ENCODE results near the gene SH3YL1.

The SH3YL1 gene, protein sequence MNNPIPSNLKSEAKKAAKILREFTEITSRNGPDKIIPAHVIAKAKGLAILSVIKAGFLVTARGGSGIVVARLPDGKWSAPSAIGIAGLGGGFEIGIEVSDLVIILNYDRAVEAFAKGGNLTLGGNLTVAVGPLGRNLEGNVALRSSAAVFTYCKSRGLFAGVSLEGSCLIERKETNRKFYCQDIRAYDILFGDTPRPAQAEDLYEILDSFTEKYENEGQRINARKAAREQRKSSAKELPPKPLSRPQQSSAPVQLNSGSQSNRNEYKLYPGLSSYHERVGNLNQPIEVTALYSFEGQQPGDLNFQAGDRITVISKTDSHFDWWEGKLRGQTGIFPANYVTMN

DNA sequence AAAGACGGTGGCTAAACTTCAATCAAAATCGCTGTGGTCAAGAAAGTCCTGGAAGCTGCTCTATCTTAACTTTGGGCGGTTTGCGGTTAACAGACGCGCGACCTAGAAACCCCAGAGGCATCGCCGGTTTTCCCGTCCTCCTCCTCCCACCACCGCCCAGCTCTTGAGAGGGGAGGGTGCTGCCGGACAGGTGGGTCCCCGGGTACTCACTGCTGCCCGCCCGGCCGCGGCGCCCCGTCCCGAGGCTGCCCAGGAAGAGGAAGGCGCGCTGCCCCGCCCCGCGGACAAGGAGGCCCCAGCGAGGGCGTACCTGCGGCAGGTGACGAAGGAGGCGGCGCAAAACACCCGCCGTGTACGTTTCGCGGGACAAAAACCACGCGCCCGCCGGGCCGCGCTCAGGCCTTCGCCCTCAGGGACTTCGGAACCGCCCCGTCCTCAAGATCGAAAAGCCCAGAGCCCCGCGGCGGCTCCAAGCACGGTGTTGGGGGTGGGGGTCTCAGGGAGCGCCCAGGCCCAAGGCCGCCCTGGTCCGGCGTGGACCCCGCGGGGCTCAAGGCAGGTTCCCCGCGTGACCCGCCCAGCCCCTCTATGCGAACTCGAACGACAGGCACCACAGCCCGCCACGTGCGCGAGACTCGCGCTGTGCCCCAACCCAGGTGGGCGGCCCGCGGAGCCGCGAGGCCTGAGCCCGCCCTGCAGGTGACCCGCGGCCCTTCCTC is at the start of gene SH3YL1:
Gene SH3YL1, minus strand, starts transcription at position 259 of the 719 bp plus-strand sequence. Its CDS starts 48 bp downstream, at position 211.
- Mint-ChIP-seq H3K4me3 (peak within 1 kb of the TSS; percentile 90), H3K9me3 (peaks cover 2% of the 10 kb centered on the region), H3K36me3 (ENCODE audit: low read depth) (peaks cover 2% of the 10 kb centered on the region), H3K27ac (peak within 1 kb of the TSS; percentile 93), H3K27me3 (ENCODE audit: low read depth) (no peaks in the 10 kb centered on the region), H3K4me1 (ENCODE audit: low read depth) (peaks cover 24% of the 10 kb centered on the region)

DNA sequence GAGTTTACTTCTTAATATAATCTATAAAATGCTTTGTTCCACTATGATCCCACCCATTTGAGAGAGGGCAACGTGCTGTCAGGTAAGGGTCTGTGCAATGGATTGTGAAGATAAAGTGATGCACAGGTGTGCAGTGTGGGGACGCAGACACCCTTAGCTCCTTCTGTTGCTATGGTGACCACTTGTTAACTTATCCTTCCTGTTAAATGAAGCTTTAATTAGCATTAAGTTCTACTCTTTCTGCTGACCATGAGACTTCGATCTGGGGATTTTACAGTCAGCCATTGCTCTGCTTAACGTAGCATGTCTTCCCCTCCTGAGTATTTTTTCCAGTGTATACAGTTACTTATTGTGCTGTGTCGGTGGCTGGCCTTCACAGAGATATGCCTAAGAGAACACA is 47.2 kb upstream of the SH3YL1 start:
- Mint-ChIP-seq H3K27ac (no peak overlapping the region), H3K9me3 (no peaks in the 10 kb centered on the region), H3K36me3 (ENCODE audit: low read depth) (no peaks in the 10 kb centered on the region), H3K4me3 (no peak overlapping the region), H3K27me3 (ENCODE audit: low read depth) (peaks cover 2% of the 10 kb centered on the region), H3K4me1 (ENCODE audit: low read depth) (no peaks in the 10 kb centered on the region)

DNA sequence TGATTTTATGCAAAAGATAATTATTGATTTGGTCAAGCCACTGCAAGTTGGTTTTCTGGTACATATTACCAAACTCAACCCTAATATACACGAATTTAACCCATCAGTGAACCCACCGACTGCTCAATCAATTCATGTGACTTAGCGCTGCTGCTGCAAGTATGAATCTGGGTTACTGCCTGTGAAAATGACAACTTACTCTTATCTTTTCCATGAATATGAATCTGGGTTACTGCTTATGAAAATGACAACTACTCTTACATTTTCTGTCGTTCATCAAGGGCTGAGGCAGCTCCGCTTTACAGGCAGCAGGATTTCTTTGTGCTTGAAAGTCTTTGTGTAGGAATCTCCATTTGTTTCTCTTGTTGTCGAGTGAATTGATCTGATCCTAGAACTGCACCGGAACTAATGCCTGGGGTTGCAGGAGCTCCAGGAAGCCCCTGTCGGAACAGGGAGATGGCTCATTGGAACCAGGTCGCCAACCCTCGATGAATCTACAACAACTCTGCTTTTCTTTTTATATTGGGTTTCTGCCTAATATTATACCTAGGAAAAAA is 46.2 kb upstream of the SH3YL1 start:
- H3K36me3 Mint-ChIP-seq (ENCODE audit: low read depth) = no peaks in the 10 kb centered on the region
- H3K4me3 Mint-ChIP-seq = no peak overlapping the region
- no peaks in the 10 kb centered on the region for H3K4me1 Mint-ChIP-seq (ENCODE audit: low read depth)
- H3K9me3 Mint-ChIP-seq = no peaks in the 10 kb centered on the region
- H3K27ac Mint-ChIP-seq = no peak overlapping the region
- no peaks in the 10 kb centered on the region for H3K27me3 Mint-ChIP-seq (ENCODE audit: low read depth)

GRCh38 chr2:309148-309953 is 45.5 kb upstream of the SH3YL1 start:
- H3K27ac Mint-ChIP-seq = no peak overlapping the region
- H3K9me3 Mint-ChIP-seq = no peaks in the 10 kb centered on the region
- no peaks in the 10 kb centered on the region for H3K36me3 Mint-ChIP-seq (ENCODE audit: low read depth)
- H3K4me3 Mint-ChIP-seq = no peak overlapping the region
- H3K4me1 Mint-ChIP-seq (ENCODE audit: low read depth) = no peaks in the 10 kb centered on the region
- no peaks in the 10 kb centered on the region for H3K27me3 Mint-ChIP-seq (ENCODE audit: low read depth)

GRCh38 chr2:305366-305765 is 41.5 kb upstream of the SH3YL1 start:
- H3K27ac Mint-ChIP-seq = no peak overlapping the region

GRCh38 chr2:296354-296753 is 32.5 kb upstream of the SH3YL1 start:
- no peak overlapping the region for H3K4me3 Mint-ChIP-seq
- no peaks in the 10 kb centered on the region for H3K4me1 Mint-ChIP-seq (ENCODE audit: low read depth)
- no peak overlapping the region for H3K27ac Mint-ChIP-seq
- no peaks in the 10 kb centered on the region for H3K36me3 Mint-ChIP-seq (ENCODE audit: low read depth)
- peaks cover 8% of the 10 kb centered on the region for H3K9me3 Mint-ChIP-seq
- peaks cover 34% of the 10 kb centered on the region for H3K27me3 Mint-ChIP-seq (ENCODE audit: low read depth)

More at GRCh38 chr2:305366-305765, 41.5 kb upstream of the SH3YL1 start:
- peaks cover 12% of the 10 kb centered on the region for H3K27me3 Mint-ChIP-seq (ENCODE audit: low read depth)
- H3K36me3 Mint-ChIP-seq (ENCODE audit: low read depth) = no peaks in the 10 kb centered on the region
- H3K4me3 Mint-ChIP-seq = no peak overlapping the region
- H3K9me3 Mint-ChIP-seq = peaks cover 4% of the 10 kb centered on the region
- H3K4me1 Mint-ChIP-seq (ENCODE audit: low read depth) = no peaks in the 10 kb centered on the region

DNA sequence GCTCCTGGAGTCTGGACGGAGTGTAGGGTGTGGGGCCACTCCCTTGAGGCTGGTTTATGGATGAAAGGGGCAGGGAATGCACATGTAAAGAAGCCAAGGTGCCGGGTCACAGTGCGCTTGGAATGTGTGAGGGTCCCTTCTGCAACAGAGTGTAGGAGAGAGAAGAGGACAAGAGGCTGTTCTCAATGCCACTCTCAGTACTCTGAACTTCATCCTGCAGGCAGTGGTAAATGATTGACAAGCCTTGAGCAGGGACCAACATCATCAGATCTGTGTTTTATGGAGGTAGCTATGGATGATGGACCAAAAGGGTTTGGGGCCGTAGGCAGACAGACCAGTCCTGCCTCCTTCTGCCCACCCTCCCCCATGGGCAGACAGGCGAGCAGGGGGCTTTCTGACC is 31.3 kb upstream of the SH3YL1 start:
- H3K9me3 Mint-ChIP-seq = peaks cover 4% of the 10 kb centered on the region
- H3K27me3 Mint-ChIP-seq (ENCODE audit: low read depth) = peaks cover 45% of the 10 kb centered on the region
- H3K4me1 Mint-ChIP-seq (ENCODE audit: low read depth) = no peaks in the 10 kb centered on the region
- no peak overlapping the region for H3K27ac Mint-ChIP-seq
- H3K36me3 Mint-ChIP-seq (ENCODE audit: low read depth) = no peaks in the 10 kb centered on the region
- H3K4me3 Mint-ChIP-seq = no peak overlapping the region

- no peaks in the 10 kb centered on the region for H3K36me3 Mint-ChIP-seq (ENCODE audit: low read depth)
- peak overlapping the region; percentile 53 for H3K4me3 Mint-ChIP-seq
- H3K9me3 Mint-ChIP-seq = no peaks in the 10 kb centered on the region
- H3K4me1 Mint-ChIP-seq (ENCODE audit: low read depth) = no peaks in the 10 kb centered on the region
- peaks cover 49% of the 10 kb centered on the region for H3K27me3 Mint-ChIP-seq (ENCODE audit: low read depth)
- H3K27ac Mint-ChIP-seq = no peak overlapping the region
Measured at GRCh38 chr2:290090-290722, 26.4 kb upstream of the SH3YL1 start.

GRCh38 chr2:289362-290089 is 25.7 kb upstream of the SH3YL1 start:
- no peaks in the 10 kb centered on the region for H3K9me3 Mint-ChIP-seq
- peaks cover 52% of the 10 kb centered on the region for H3K27me3 Mint-ChIP-seq (ENCODE audit: low read depth)
- H3K4me3 Mint-ChIP-seq = peak overlapping the region; percentile 53
- H3K36me3 Mint-ChIP-seq (ENCODE audit: low read depth) = no peaks in the 10 kb centered on the region
- H3K4me1 Mint-ChIP-seq (ENCODE audit: low read depth) = no peaks in the 10 kb centered on the region
- H3K27ac Mint-ChIP-seq = no peak overlapping the region

GRCh38 chr2:288758-289361 is 25.0 kb upstream of the SH3YL1 start:
- Mint-ChIP-seq H3K4me3 (no peak overlapping the region), H3K27ac (no peak overlapping the region), H3K9me3 (no peaks in the 10 kb centered on the region), H3K36me3 (ENCODE audit: low read depth) (no peaks in the 10 kb centered on the region), H3K27me3 (ENCODE audit: low read depth) (peaks cover 52% of the 10 kb centered on the region), H3K4me1 (ENCODE audit: low read depth) (no peaks in the 10 kb centered on the region)

GRCh38 chr2:287911-288757 is 24.3 kb upstream of the SH3YL1 start, which contains the start of gene ALKAL2:
Gene ALKAL2 (minus strand): TSS chr2:288091. CDS start chr2:287835, 256 bp downstream.
- H3K9me3 Mint-ChIP-seq = no peaks in the 10 kb centered on the region
- H3K4me1 Mint-ChIP-seq (ENCODE audit: low read depth) = no peaks in the 10 kb centered on the region
- peaks cover 52% of the 10 kb centered on the region for H3K27me3 Mint-ChIP-seq (ENCODE audit: low read depth)
- no peaks in the 10 kb centered on the region for H3K36me3 Mint-ChIP-seq (ENCODE audit: low read depth)
- H3K27ac Mint-ChIP-seq = no peak within 1 kb of the TSS
- no peak within 1 kb of the TSS for H3K4me3 Mint-ChIP-seq

DNA sequence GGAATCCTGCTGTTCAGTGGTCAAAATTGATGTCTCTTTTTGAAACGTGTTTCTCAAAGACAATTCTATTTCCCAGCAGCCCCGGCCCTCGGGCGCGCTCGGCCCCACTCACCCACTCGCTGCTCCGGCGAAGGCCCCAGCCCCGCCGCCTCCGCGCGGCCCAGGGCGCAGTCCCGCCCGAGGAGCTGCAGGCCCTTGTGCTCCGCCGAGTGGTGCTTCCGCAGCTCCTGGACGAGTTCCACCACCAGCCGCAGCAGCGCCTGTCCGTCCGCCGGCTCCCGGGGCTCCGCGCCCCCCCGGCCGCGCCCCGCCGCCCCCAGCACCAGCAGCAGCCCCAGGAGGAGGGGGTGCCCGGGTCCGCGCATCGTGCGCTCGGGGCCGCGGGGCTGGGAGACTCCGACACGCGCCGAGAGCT is 23.6 kb upstream of the SH3YL1 start:
- no peak overlapping the region for H3K4me3 Mint-ChIP-seq
- H3K4me1 Mint-ChIP-seq (ENCODE audit: low read depth) = no peaks in the 10 kb centered on the region
- no peaks in the 10 kb centered on the region for H3K9me3 Mint-ChIP-seq
- peaks cover under 1% of the 10 kb centered on the region for H3K36me3 Mint-ChIP-seq (ENCODE audit: low read depth)
- H3K27ac Mint-ChIP-seq = no peak overlapping the region
- H3K27me3 Mint-ChIP-seq (ENCODE audit: low read depth) = peaks cover 50% of the 10 kb centered on the region
